Loucy (cell line): ENCODE results near the gene CLVS2.

Experiments
- H2AFZ ChIP-seq: fragments of 200-600 bp; sonication (generic); 2 replicates; pipeline ENCODE4 v1.6.0; 2016; ENCODE audit warnings: antibody characterized with exemption, mild to moderate bottlenecking, low read length, moderate library complexity
- H3F3A ChIP-seq: fragments of 200-600 bp; 2 replicates; pipeline ENCODE4 v1.6.0; 2016; ENCODE audit warnings: antibody characterized with exemption, low read depth, mild to moderate bottlenecking
- H3K27me3 ChIP-seq: fragments of 200-600 bp; sonication (generic); 2 replicates; pipeline ENCODE4 v1.6.1; 2014; ENCODE audit warnings: low read length, mild to moderate bottlenecking; ENCODE audit not compliant: insufficient read depth, poor library complexity, severe bottlenecking
- H3K36me3 ChIP-seq: fragments of 200-600 bp; sonication (generic); 2 replicates; pipeline ENCODE4 v1.6.1; 2016; ENCODE audit warnings: low read length; ENCODE audit not compliant: insufficient read depth
- H3K4me1 ChIP-seq: fragments of 200-600 bp; sonication (generic); 2 replicates; pipeline ENCODE4 v1.5.1; 2014; ENCODE audit warnings: low read length, mild to moderate bottlenecking; ENCODE audit not compliant: insufficient read depth, poor library complexity, severe bottlenecking
- H3K4me2 ChIP-seq: fragments of 200-600 bp; sonication (generic); 2 replicates; pipeline ENCODE4 v1.6.0; 2014; ENCODE audit warnings: antibody characterized with exemption, low read length, low read depth, mild to moderate bottlenecking; ENCODE audit not compliant: poor library complexity, severe bottlenecking
- H3K4me3 ChIP-seq: fragments of 200-600 bp; sonication (generic); 2 replicates; pipeline ENCODE4 v1.5.1; 2014; ENCODE audit warnings: low read length, mild to moderate bottlenecking, mixed read lengths; ENCODE audit not compliant: poor library complexity, severe bottlenecking
- H3K79me2 ChIP-seq: fragments of 200-600 bp; sonication (generic); 2 replicates; pipeline ENCODE4 v1.6.1; 2014; ENCODE audit warnings: low read length; ENCODE audit not compliant: insufficient read depth
- H3K9ac ChIP-seq: fragments of 200-600 bp; sonication (generic); 2 replicates; pipeline ENCODE4 v1.6.0; 2014; ENCODE audit warnings: mild to moderate bottlenecking, low read depth, low read length, moderate library complexity; ENCODE audit not compliant: poor library complexity, severe bottlenecking
- H3K9me2 ChIP-seq: fragments of 200-600 bp; sonication (generic); replicated peaks from 2 replicates; pipeline ENCODE4 v1.6.1; 2016; ENCODE audit warnings: low read depth, low read length, mixed read lengths
- H3K9me3 ChIP-seq: fragments of 200-600 bp; sonication (generic); 2 replicates; pipeline ENCODE4 v1.6.1; 2014; ENCODE audit warnings: mild to moderate bottlenecking, antibody characterized with exemption, low read length, low read depth; ENCODE audit not compliant: insufficient read depth
- H4K20me1 ChIP-seq: fragments of 200-600 bp; sonication (generic); 2 replicates; pipeline ENCODE4 v1.6.0; 2014; ENCODE audit warnings: antibody characterized with exemption, low read length, mild to moderate bottlenecking; ENCODE audit not compliant: insufficient read depth, poor library complexity, severe bottlenecking
- EZH2phosphoT487 ChIP-seq: fragments of 200-600 bp; IDR thresholded peaks from 2 replicates; pipeline ENCODE4 v1.6.1; 2018; ENCODE audit warnings: antibody characterized with exemption, mild to moderate bottlenecking, moderate library complexity, borderline replicate concordance
- TF ChIP-seq, protein P1 (sequence below): fragments of 200-600 bp; sonication (generic); conservative IDR thresholded peaks from 2 replicates; pipeline ENCODE4 v1.5.1; 2014; ENCODE audit warnings: mild to moderate bottlenecking, antibody characterized with exemption, low read length

The CLVS2 gene

DNA sequence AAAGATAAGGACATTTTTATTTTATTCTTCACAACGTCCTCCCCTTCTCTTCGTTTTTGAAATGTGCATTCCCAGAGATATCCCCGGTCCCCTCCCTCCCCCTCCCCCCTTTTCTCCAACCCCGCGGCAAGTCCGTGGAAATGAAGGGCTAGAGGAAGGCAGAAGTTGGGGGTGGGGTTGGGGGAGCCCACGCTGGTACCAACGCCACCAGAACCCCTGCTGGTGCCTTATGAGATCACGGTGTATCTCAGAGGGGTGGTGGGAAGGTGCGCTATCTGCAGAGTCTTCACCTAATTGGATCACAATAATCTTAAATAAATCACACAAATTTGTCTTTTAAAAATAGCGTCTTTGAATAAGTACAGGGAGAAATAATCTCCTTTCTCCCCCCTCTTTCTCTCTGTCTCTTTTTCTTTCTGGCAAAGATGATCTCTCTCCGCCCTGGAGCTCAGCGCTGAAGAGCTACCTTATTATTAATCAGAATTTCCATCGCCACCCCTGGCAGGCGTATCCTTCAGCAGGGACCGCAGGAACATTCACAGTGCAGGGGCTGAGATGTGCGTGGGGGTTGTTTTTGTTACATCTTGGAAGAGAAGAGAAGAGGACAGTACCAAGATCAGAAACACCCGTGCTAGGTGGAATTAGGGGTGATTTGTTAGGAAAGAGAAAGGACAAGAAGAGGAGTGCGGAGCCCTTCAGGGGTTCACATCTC is 915 bp downstream of the CLVS2 start:
- Histone ChIP-seq H3K4me1 (no peaks in the 10 kb centered on the region), H3K4me2 (no peak overlapping the region), H3K9ac (no peak overlapping the region), H4K20me1 (no peaks in the 10 kb centered on the region), H2AFZ (no peak overlapping the region), H3K4me3 (no peak overlapping the region), H3K79me2 (no peaks in the 10 kb centered on the region), H3K36me3 (no peaks in the 10 kb centered on the region), H3F3A (no peaks in the 10 kb centered on the region), H3K9me2 (no peaks in the 10 kb centered on the region), H3K27me3 (no peaks in the 10 kb centered on the region), H3K9me3 (no peaks in the 10 kb centered on the region)
- TF ChIP-seq, protein P1, sequence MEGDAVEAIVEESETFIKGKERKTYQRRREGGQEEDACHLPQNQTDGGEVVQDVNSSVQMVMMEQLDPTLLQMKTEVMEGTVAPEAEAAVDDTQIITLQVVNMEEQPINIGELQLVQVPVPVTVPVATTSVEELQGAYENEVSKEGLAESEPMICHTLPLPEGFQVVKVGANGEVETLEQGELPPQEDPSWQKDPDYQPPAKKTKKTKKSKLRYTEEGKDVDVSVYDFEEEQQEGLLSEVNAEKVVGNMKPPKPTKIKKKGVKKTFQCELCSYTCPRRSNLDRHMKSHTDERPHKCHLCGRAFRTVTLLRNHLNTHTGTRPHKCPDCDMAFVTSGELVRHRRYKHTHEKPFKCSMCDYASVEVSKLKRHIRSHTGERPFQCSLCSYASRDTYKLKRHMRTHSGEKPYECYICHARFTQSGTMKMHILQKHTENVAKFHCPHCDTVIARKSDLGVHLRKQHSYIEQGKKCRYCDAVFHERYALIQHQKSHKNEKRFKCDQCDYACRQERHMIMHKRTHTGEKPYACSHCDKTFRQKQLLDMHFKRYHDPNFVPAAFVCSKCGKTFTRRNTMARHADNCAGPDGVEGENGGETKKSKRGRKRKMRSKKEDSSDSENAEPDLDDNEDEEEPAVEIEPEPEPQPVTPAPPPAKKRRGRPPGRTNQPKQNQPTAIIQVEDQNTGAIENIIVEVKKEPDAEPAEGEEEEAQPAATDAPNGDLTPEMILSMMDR, result no peak
- no peak for TF ChIP-seq EZH2phosphoT487

DNA sequence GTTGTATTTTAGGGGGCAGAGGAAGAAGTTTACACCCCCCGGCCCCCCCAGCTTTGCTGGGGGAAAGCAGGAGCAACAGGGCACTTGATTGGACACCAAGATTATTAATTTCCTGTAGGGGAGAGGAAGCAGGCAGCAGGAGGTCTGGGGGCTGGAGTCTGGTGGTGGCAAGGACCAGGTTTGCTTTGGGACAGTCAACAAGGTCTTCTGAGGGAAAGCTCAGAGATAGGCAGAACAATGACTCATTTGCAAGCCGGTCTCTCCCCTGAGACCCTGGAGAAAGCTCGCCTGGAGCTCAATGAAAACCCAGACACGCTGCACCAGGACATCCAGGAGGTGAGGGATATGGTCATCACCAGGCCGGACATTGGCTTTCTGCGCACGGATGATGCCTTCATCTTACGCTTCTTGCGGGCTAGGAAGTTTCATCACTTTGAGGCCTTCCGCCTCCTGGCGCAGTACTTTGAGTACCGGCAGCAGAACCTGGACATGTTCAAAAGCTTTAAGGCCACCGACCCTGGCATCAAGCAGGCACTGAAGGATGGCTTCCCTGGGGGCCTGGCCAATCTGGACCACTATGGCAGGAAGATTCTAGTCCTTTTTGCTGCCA is 1.6 kb downstream of the CLVS2 start:
- H2AFZ ChIP-seq, result no peak overlapping the region
- H3K4me1 ChIP-seq, result no peaks in the 10 kb centered on the region
- no peaks in the 10 kb centered on the region for H4K20me1 ChIP-seq
- TF ChIP-seq EZH2phosphoT487, result no peak
- TF ChIP-seq, protein P1, result no peak
- H3K4me2 ChIP-seq, result no peak overlapping the region
- no peaks in the 10 kb centered on the region for H3K27me3 ChIP-seq
- no peaks in the 10 kb centered on the region for H3K9me2 ChIP-seq
- no peaks in the 10 kb centered on the region for H3F3A ChIP-seq
- no peaks in the 10 kb centered on the region for H3K9me3 ChIP-seq
- H3K9ac ChIP-seq, result no peak overlapping the region
- H3K79me2 ChIP-seq, result no peaks in the 10 kb centered on the region
- H3K4me3 ChIP-seq, result no peak overlapping the region
- H3K36me3 ChIP-seq, result no peaks in the 10 kb centered on the region

DNA sequence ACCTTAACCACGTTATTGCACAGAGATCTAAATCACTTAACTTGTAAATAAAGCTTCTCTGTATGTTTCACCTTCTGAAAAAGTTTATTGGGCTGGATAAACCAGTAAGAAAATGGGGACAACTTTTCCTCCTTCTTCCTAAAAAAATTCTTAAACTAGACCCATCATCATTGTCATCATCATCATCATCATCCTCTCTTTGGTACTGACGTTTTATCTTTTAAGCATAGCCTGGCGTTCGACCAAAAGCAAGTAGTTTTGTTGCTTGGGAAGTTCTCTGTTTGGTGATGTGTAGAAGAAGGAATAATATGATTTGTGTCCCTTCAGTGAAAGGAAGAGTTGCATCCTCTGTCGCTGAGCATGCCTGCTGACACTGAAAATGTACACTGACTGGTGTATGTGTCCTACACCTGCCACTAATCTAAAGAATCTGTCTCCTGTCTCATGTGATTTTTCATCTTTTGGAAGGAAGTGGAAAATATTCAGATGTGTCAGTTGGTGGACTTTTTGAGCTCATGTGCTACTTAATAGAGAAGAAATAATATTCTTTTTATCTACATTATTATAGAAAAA is 2.5 kb downstream of the CLVS2 start:
- Histone ChIP-seq H4K20me1 (no peaks in the 10 kb centered on the region), H3K9ac (no peak overlapping the region), H2AFZ (no peak overlapping the region), H3K4me3 (no peak overlapping the region), H3K27me3 (no peaks in the 10 kb centered on the region), H3F3A (no peaks in the 10 kb centered on the region), H3K36me3 (no peaks in the 10 kb centered on the region), H3K9me3 (no peaks in the 10 kb centered on the region), H3K4me2 (no peak overlapping the region), H3K9me2 (no peaks in the 10 kb centered on the region), H3K79me2 (no peaks in the 10 kb centered on the region), H3K4me1 (no peaks in the 10 kb centered on the region)
- TF ChIP-seq, protein P1, result no peak
- TF ChIP-seq EZH2phosphoT487, result no peak
